Stimulated activated CD8-positive, alpha-beta memory T cell treated with anti-CD3 and anti-CD28 coated beads, Interleukin-15, amount 100 ng/mL, for 24 hours (primary cell): ENCODE data around the gene DUSP23.

ENCODE experiments used
- DNase-seq: peaks from one replicate; pipeline ENCODE4 v3.0.0-alpha.2; 2020; ENCODE audit warnings: low read depth

DUSP23 gene

GRCh38 chr1:159786465-159786864 is 5.7 kb downstream of the DUSP23 start:
- no peak for DNase-seq

GRCh38 chr1:159786966-159787365 is 6.2 kb downstream of the DUSP23 start:
- no peak for DNase-seq

- DNase-seq: no peak
Observed at GRCh38 chr1:159790237-159790917, 9.6 kb downstream of the DUSP23 start.

- no peak for DNase-seq
Observed at GRCh38 chr1:159791031-159791430, 10.3 kb downstream of the DUSP23 start.

- DNase-seq: no peak
Observed at GRCh38 chr1:159791461-159791860, 10.7 kb downstream of the DUSP23 start.

GRCh38 chr1:159795534-159795933 is 14.8 kb downstream of the DUSP23 start:
- no peak for DNase-seq

GRCh38 chr1:159798893-159799292 is 18.1 kb downstream of the DUSP23 start:
- no peak for DNase-seq

GRCh38 chr1:159799446-159799985 is 18.8 kb downstream of the DUSP23 start:
- no peak for DNase-seq

GRCh38 chr1:159800177-159800930 is 19.6 kb downstream of the DUSP23 start:
- DNase-seq: no peak

GRCh38 chr1:159802111-159802510 is 21.3 kb downstream of the DUSP23 start, which contains the start of gene FCRL6:
Gene FCRL6, plus strand, starts transcription at chr1:159802360. Its CDS starts 65 bp downstream, at chr1:159802425.
- DNase-seq: no peak

- no peak for DNase-seq
Observed at GRCh38 chr1:159803956-159804689, 23.4 kb downstream of the DUSP23 start.

GRCh38 chr1:159804924-159805323 is 24.2 kb downstream of the DUSP23 start:
- no peak for DNase-seq

GRCh38 chr1:159815926-159816325 is 35.2 kb downstream of the DUSP23 start:
- no peak for DNase-seq

GRCh38 chr1:159817276-159818041 is 36.7 kb downstream of the DUSP23 start:
- no peak for DNase-seq

- DNase-seq: no peak
Observed at GRCh38 chr1:159821171-159821867, 40.6 kb downstream of the DUSP23 start.

- no peak for DNase-seq
Observed at GRCh38 chr1:159823406-159823805, 42.6 kb downstream of the DUSP23 start.

GRCh38 chr1:159825564-159825963 is 44.8 kb downstream of the DUSP23 start:
- DNase-seq: no peak

GRCh38 chr1:159826441-159827101 is 45.8 kb downstream of the DUSP23 start, which contains the start of gene SLAMF8:
Gene SLAMF8, plus strand, starts transcription at chr1:159826873. Its CDS starts 26 bp downstream, at chr1:159826899.
- DNase-seq: no peak

GRCh38 chr1:159827102-159827490 is 46.3 kb downstream of the DUSP23 start:
- no peak for DNase-seq

- no peak for DNase-seq
Observed at GRCh38 chr1:159827549-159827948, 46.8 kb downstream of the DUSP23 start.
